Psoas muscle (tissue), 8 donors: Measurements from ENCODE around the gene GINS3. TPM values are rescaled to one million over a fixed set of nuclear protein-coding genes. Genes with fewer than 3 reads are reported as not detected.

Experiments used
- ATAC-seq, 4 donors: fragments of 200-7000 bp; cut with Tn5 transposase; one replicate each; pipeline ENCODE4 v1.9.1; 2020; ENCODE audit warnings: moderate library complexity in 3 of 4, mild to moderate bottlenecking in 2 of 4
- DNase-seq, 2 donors: peaks; one replicate each; pipeline ENCODE4 v3.0.0-alpha.2; 2020
- H3K27ac ChIP-seq: fragments of 200-600 bp; one replicate; pipeline ENCODE4 v1.8.0; 2022
- H3K27me3 ChIP-seq, 3 donors: fragments of 200-600 bp in 1 of 3; one replicate each; pipeline versions ENCODE4 v1.6.1 to v1.8.0; 2013 to 2022; ENCODE audit warnings: low read length in 2 of 3, mild to moderate bottlenecking in 2 of 3, moderate library complexity in 1 of 3; ENCODE audit not compliant: insufficient read depth in 3 of 3
- H3K36me3 ChIP-seq, 2 donors: fragments of 200-600 bp in 1 of 2; one replicate each; pipeline versions ENCODE4 v1.6.1 to v1.8.0; 2013 to 2022; ENCODE audit warnings: low read depth in 1 of 2, mild to moderate bottlenecking in 1 of 2, moderate library complexity in 1 of 2; ENCODE audit not compliant: insufficient read depth in 1 of 2
- H3K4me1 ChIP-seq: fragments of 200-600 bp; one replicate; pipeline ENCODE4 v1.8.0; 2022
- H3K4me3 ChIP-seq: fragments of 200-600 bp; one replicate; pipeline ENCODE4 v1.8.0; 2022; ENCODE audit warnings: mild to moderate bottlenecking
- H3K9me3 ChIP-seq: fragments of 200-600 bp; one replicate; pipeline ENCODE4 v1.8.0; 2022
- CTCF ChIP-seq: fragments of 200-600 bp; IDR thresholded peaks from one replicate; pipeline ENCODE4 v1.8.0; 2022; ENCODE audit warnings: antibody characterized with exemption
- WGBS, 3 donors: extraction: QIAGEN DNeasy Blood & Tissue Kit; methylation state at CpG; one replicate each; pipeline versions ENCODE4 v1.1.6 to v1.1.7; 2013; 5-methylcytosine and 5-hydroxymethylcytosine counted together
- intact Hi-C, 2 donors: fragments of 100-400 bp; cut with DNase I; formaldehyde crosslinking; loops; one replicate each; pipeline versions ENCODE4 v1.11.0 to v1.14.2; 2022
- polyA plus RNA-seq, 3 donors: library from polyadenylated mRNA; stranded (reverse); fragments of 200-250 nt; gene quantifications; one replicate each; pipeline ENCODE4 v1.2.3, GENCODE V29; 2013
- total RNA-seq, 4 donors: library from RNA; stranded (reverse); fragmentation: NEBNext Ultra II Directional in 2 of 4; extraction: Animal tissue kit (Norgen Biotek cat#: 25700) in 2 of 4; gene quantifications; one replicate each; pipeline versions ENCODE4 v1.2.1 to v1.2.4, GENCODE V29; 2021 to 2023
- donor health status: healthy with polysubstance abuse.
- donor health status: DM: no; HTN: no; CAD: no; lungs with moderate emphysema.
- donor health status: Bipolar disorder and iron deficiency.
- donor health status: healthy.
- donor health status: DM: yes; HTN: yes; CAD: no.
- donor health status: DM: no; HTN: no; CAD: no.
- donor health status: DM: no; HTN: no; CAD: no.
- donor health status: DM: yes; HTN: yes; CAD: no.

GINS3 gene
- total and polyA plus RNA-seq, 7 donors: 0.86 to 2.2 (median 1.2) TPM

DNA sequence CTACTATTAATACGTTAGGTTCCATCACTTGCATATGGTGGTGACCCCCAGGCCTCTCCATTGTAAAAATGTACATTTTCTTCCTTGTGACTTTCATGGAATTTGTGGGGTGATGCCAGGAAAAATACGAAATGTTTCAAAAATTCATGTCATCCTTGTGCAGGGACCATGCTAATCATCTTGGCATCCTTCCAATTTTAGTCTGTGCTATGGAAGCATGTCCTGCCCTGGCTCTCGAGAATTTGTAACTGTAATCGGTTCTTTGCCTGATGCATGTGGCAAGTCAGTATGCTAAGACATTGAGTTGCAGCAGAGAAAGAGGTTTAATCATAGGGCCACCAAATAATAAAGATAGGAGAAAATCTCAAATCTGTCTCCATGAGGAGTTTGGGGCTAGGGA, 14.3 kb upstream of the GINS3 start:
- DNase-seq: no peak
- H3K4me1 ChIP-seq: no peaks in the 10 kb centered on the region
- peaks cover 0 to 3% (median 0%) of the 10 kb centered on the region in 3 donors for H3K27me3 ChIP-seq
- intact Hi-C loops: no loop called here
- no peaks in the 10 kb centered on the region for H3K36me3 ChIP-seq
- H3K27ac ChIP-seq: no peak overlapping the region
- H3K4me3 ChIP-seq: no peak overlapping the region
- 34 to 37% (median 35%) methylated on average over 4 of the region's 4 CpGs for WGBS, 3 donors
- no peaks in the 10 kb centered on the region for H3K9me3 ChIP-seq
- ATAC-seq: no peak
- TF ChIP-seq CTCF: no peak

- intact Hi-C loops: no loop called here
- H3K9me3 ChIP-seq: no peaks in the 10 kb centered on the region
- TF ChIP-seq CTCF: no peak
- no peak overlapping the region for H3K4me3 ChIP-seq
- H3K27me3 ChIP-seq: peaks cover 0 to 3% (median 0%) of the 10 kb centered on the region in 3 donors
- H3K4me1 ChIP-seq: no peaks in the 10 kb centered on the region
- no peak for ATAC-seq
- DNase-seq: no peak
- no peaks in the 10 kb centered on the region for H3K36me3 ChIP-seq
- no peak overlapping the region for H3K27ac ChIP-seq
These were observed 13.9 kb upstream of the GINS3 start for GRCh38 chr16:58378401-58378800.

DNA sequence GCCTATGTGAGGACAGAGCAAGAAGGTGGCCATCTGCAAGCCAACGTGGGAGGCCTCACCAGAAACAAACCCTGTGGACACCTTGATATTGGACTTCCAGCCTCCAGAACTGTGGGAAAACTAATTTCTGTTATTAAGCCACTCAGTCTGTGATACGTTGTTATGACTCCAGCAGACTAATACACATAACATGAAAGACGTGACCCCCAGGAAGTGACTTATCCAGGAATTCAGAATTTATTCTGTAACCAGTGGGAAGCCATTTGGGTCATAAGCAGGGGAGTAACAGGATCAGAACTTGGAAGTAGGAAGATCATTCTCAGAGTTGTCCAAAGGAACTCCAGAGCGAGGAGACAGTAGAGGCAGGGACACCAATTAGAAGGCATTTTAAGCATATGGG, 12.5 kb upstream of the GINS3 start:
- Histone ChIP-seq H3K4me3 (no peak overlapping the region), H3K27ac (no peak overlapping the region), H3K9me3 (no peaks in the 10 kb centered on the region), H3K4me1 (no peaks in the 10 kb centered on the region), H3K27me3 (peaks cover 0 to 3% (median 0%) of the 10 kb centered on the region in 3 donors), H3K36me3 (no peaks in the 10 kb centered on the region)
- TF ChIP-seq CTCF: no peak
- WGBS, 3 donors: 90 to 92% (median 92%) methylated on average over 4 of the region's 4 CpGs
- intact Hi-C loops: no loop called here
- ATAC-seq (no peak), DNase-seq (no peak)

DNA sequence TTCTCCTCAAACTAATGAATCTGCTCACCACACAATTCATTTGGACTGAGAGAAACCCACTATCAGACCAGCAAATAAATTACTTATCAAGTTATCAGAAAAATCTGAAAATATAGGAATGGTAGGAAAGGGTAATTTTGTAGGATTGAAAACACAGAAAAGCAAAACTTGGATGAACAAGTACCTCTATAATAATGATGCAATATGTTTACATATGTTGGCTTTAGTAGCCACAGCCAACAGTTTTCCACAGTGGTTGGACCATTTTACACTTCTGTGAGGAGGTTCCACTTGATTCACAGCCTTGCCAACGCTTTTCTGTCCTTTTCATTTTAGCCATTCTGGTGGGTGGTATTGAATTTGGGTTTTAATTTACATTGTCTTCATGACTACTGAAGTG, 10.6 kb upstream of the GINS3 start:
- H3K9me3 ChIP-seq: no peaks in the 10 kb centered on the region
- intact Hi-C loops: no loop called here
- no peak for ATAC-seq

More for the DNA sequence above, 10.6 kb upstream of the GINS3 start:
- Histone ChIP-seq H3K4me3 (no peak overlapping the region), H3K27me3 (peaks cover 0 to 3% (median 0%) of the 10 kb centered on the region in 3 donors), H3K27ac (no peak overlapping the region), H3K36me3 (no peaks in the 10 kb centered on the region), H3K4me1 (no peaks in the 10 kb centered on the region)
- 69 to 93% (median 81%) methylated on average over 1 of the region's 1 CpG for WGBS, 3 donors
- TF ChIP-seq CTCF: no peak
- DNase-seq: no peak
